BLaER1 treated with 17β-estradiol and CSF1 and Interleukin-3, amounts not matched to agents 10 nM and 100 nM (cell line): Measurements from ENCODE around the gene FFAR1.

ENCODE experiments used
- H3K27ac ChIP-seq, 11 experiments: shearing (Covaris generic); formaldehyde crosslinking; 2 replicates each; pipeline ENCODE4 v1.8.1; 2022
- H3K27me3 ChIP-seq, 11 experiments: shearing (Covaris generic); formaldehyde crosslinking; 2 replicates each; pipeline ENCODE4 v1.8.1; 2022
- H3K36me3 ChIP-seq, 11 experiments: shearing (Covaris generic); formaldehyde crosslinking; 2 replicates each; pipeline ENCODE4 v1.8.1; 2022
- H3K4me1 ChIP-seq, 10 experiments: shearing (Covaris generic); formaldehyde crosslinking; 2 replicates each; pipeline ENCODE4 v1.8.1; 2022
- H3K4me2 ChIP-seq, 11 experiments: shearing (Covaris generic); formaldehyde crosslinking; 2 replicates each; pipeline ENCODE4 v1.8.1; 2022
- H3K4me3 ChIP-seq, 10 experiments: shearing (Covaris generic); formaldehyde crosslinking; 2 replicates each; pipeline ENCODE4 v1.8.1; 2022
- H3K9ac ChIP-seq, 11 experiments: shearing (Covaris generic); formaldehyde crosslinking; 2 replicates each; pipeline ENCODE4 v1.8.1; 2022
- H3K9me3 ChIP-seq, 11 experiments: shearing (Covaris generic); formaldehyde crosslinking; replicated peaks in 1 of 11; 2 replicates each; pipeline ENCODE4 v1.8.1; 2022
- H4K20me1 ChIP-seq, 11 experiments: shearing (Covaris generic); formaldehyde crosslinking; 2 replicates each; pipeline ENCODE4 v1.8.1; 2022
- Cebpa-rat ChIP-seq, 11 experiments: shearing (Covaris generic); IDR thresholded peaks; 2 replicates each; pipeline ENCODE4 v1.8.1; 2022

FFAR1 gene

GRCh38 chr19:35304036-35304435 is 43.7 kb upstream of the FFAR1 start:
- H3K4me1 ChIP-seq = peaks cover 51 to 73% (median 63%) of the 10 kb centered on the region in 10 experiments
- peak overlapping the region; percentile 4 to 88 (median 77); a peak in 21 of 22 replicates for H3K4me2 ChIP-seq

DNA sequence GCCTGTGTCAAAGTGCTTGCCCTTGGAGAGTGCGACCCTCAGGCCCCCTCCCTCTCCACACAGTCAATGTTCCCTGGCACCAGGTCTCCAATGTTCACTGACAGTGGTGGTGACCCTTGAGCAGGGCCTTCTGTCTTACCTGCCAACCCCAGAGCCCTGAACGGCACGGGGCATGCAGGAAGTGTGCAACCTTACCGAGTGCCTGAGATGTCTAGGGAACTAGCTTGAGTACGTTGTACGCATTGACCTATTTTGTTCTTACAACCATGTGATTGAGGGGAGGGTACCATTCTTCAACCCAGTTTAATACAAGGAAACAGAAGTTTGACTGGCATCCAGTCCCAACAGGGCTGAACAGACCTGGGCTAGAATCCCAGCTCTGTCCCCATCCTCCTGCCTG is 42.5 kb upstream of the FFAR1 start:
- Histone ChIP-seq H3K9me3 (no peaks in the 10 kb centered on the region), H3K9ac (peak overlapping the region in 1 of 11 experiments; percentile 48; a peak in 2 of 22 replicates), H3K27ac (peak overlapping the region in 8 of 11 experiments; percentile 46 to 71 (median 56); a peak in 15 of 22 replicates), H3K4me1 (peaks cover 62 to 85% (median 75%) of the 10 kb centered on the region in 10 experiments), H4K20me1 (no peaks in the 10 kb centered on the region), H3K27me3 (no peaks in the 10 kb centered on the region), H3K4me2 (peak overlapping the region; percentile 43 to 88 (median 77)), H3K36me3 (no peaks in the 10 kb centered on the region), H3K4me3 (no peak overlapping the region)
- TF ChIP-seq Cebpa-rat (IDR thresholded peaks at IDR 0.05) = no peak

More at GRCh38 chr19:35304036-35304435, 43.7 kb upstream of the FFAR1 start:
- Histone ChIP-seq H3K9ac (peak overlapping the region in 4 of 11 experiments; percentile 23 to 54 (median 46); a peak in 8 of 22 replicates), H4K20me1 (no peaks in the 10 kb centered on the region), H3K27me3 (no peaks in the 10 kb centered on the region), H3K36me3 (no peaks in the 10 kb centered on the region), H3K27ac (peak overlapping the region in 7 of 11 experiments; percentile 1 to 71 (median 41); a peak in 9 of 22 replicates), H3K9me3 (no peaks in the 10 kb centered on the region), H3K4me3 (no peak overlapping the region)
- TF ChIP-seq Cebpa-rat (IDR thresholded peaks at IDR 0.05) = no peak

GRCh38 chr19:35306473-35307246 is 41.0 kb upstream of the FFAR1 start:
- Histone ChIP-seq H3K4me2 (peak overlapping the region; percentile 71 to 94 (median 83)), H3K27ac (peak overlapping the region in 10 of 11 experiments; percentile 38 to 69 (median 65); a peak in 17 of 22 replicates), H3K36me3 (no peaks in the 10 kb centered on the region), H3K4me1 (peaks cover 77 to 92% (median 88%) of the 10 kb centered on the region in 10 experiments), H3K4me3 (no peak overlapping the region), H3K9ac (peak overlapping the region in 3 of 11 experiments; percentile 38 to 54 (median 43); a peak in 5 of 22 replicates), H4K20me1 (no peaks in the 10 kb centered on the region), H3K9me3 (no peaks in the 10 kb centered on the region), H3K27me3 (no peaks in the 10 kb centered on the region)
- TF ChIP-seq Cebpa-rat (IDR thresholded peaks at IDR 0.05) = no peak

- no peaks in the 10 kb centered on the region for H3K9me3 ChIP-seq
- H3K27me3 ChIP-seq = no peaks in the 10 kb centered on the region
- no peak for TF ChIP-seq Cebpa-rat (IDR thresholded peaks at IDR 0.05)
- H3K27ac ChIP-seq = peak overlapping the region in 10 of 11 experiments; percentile 21 to 69 (median 62); a peak in 20 of 22 replicates
- peaks cover 90 to 99% (median 98%) of the 10 kb centered on the region in 10 experiments for H3K4me1 ChIP-seq
- no peaks in the 10 kb centered on the region for H3K36me3 ChIP-seq
- H4K20me1 ChIP-seq = no peaks in the 10 kb centered on the region
- H3K9ac ChIP-seq = peak overlapping the region in 10 of 11 experiments; percentile 15 to 55 (median 43); a peak in 19 of 22 replicates
- no peak overlapping the region for H3K4me3 ChIP-seq
- peak overlapping the region; percentile 71 to 94 (median 83) for H3K4me2 ChIP-seq
These were observed 39.8 kb upstream of the FFAR1 start for GRCh38 chr19:35307931-35308330.

GRCh38 chr19:35308910-35309309 is 38.8 kb upstream of the FFAR1 start:
- H3K9ac ChIP-seq = peak overlapping the region in 2 of 11 experiments; percentile 69 to 73; a peak in 3 of 22 replicates
- no peaks in the 10 kb centered on the region for H3K36me3 ChIP-seq
- H4K20me1 ChIP-seq = no peaks in the 10 kb centered on the region
- H3K4me3 ChIP-seq = no peak overlapping the region
- TF ChIP-seq Cebpa-rat (IDR thresholded peaks at IDR 0.05) = no peak
- H3K9me3 ChIP-seq = no peaks in the 10 kb centered on the region
- H3K27me3 ChIP-seq = no peaks in the 10 kb centered on the region
- H3K4me2 ChIP-seq = peak overlapping the region; percentile 82 to 97 (median 89); a peak in 21 of 22 replicates
- H3K4me1 ChIP-seq = peaks cover 92 to 99% (median 98%) of the 10 kb centered on the region in 10 experiments
- H3K27ac ChIP-seq = peak overlapping the region in 8 of 11 experiments; percentile 57 to 85 (median 78); a peak in 12 of 22 replicates

DNA sequence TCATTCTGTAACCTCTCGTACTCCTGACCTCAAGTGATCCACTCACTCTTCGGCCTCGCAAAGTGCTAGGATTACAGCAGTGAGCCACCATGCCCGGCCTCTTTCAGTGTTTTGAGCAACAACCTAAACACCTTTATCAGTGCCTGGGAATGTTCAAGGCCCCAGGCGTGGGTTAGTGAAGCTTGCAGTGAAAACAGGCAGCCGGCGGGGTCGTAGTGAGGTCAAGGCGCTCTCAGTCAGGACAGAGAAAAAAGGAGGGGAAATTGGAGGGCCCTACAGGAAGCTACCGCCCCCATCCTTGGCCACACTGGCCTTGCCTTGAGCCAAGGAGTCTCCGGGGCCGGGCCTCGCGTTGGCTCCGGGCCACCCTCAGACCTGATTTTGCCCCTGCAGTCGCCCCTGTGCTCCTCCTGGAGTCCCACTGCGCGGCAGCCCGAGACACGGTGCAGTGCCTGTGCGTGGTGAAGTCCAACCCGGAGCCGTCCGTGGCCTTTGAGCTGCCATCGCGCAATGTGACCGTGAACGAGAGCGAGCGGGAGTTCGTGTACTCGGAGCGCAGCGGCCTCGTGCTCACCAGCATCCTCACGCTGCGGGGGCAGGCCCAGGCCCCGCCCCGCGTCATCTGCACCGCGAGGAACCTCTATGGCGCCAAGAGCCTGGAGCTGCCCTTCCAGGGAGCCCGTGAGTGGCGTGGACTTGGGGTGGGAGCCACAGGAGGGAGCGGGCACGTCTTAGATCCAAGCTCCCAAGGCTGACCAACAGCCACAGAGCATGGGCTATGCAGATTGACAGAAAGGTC is 38.0 kb upstream of the FFAR1 start:
- peak overlapping the region in 10 of 11 experiments; percentile 24 to 73 (median 46); a peak in 17 of 22 replicates for H3K9ac ChIP-seq
- peak overlapping the region in 10 of 11 experiments; percentile 30 to 85 (median 77); a peak in 20 of 22 replicates for H3K27ac ChIP-seq
- TF ChIP-seq Cebpa-rat (IDR thresholded peaks at IDR 0.05) = no peak
- H3K36me3 ChIP-seq = no peaks in the 10 kb centered on the region
- H3K9me3 ChIP-seq = no peaks in the 10 kb centered on the region
- no peaks in the 10 kb centered on the region for H3K27me3 ChIP-seq
- H3K4me1 ChIP-seq = peaks cover 96 to 99% (median 98%) of the 10 kb centered on the region in 10 experiments
- peak overlapping the region; percentile 82 to 97 (median 89) for H3K4me2 ChIP-seq
- no peaks in the 10 kb centered on the region for H4K20me1 ChIP-seq
- H3K4me3 ChIP-seq = peak overlapping the region in 1 of 10 experiments; percentile 28; a peak in 3 of 20 replicates

GRCh38 chr19:35310331-35310730 is 37.4 kb upstream of the FFAR1 start:
- Histone ChIP-seq H3K9ac (peak overlapping the region in 8 of 11 experiments; percentile 24 to 73 (median 58); a peak in 12 of 22 replicates), H3K4me3 (0 out of 20 replicates have a peak overlapping the region, but pooled peaks of 1 of the 10 experiments have one; percentile 28), H3K4me2 (peak overlapping the region; percentile 82 to 97 (median 89)), H3K9me3 (no peaks in the 10 kb centered on the region), H3K27ac (peak overlapping the region in 10 of 11 experiments; percentile 30 to 85 (median 77); a peak in 19 of 22 replicates), H3K4me1 (peaks cover 96 to 99% (median 98%) of the 10 kb centered on the region in 10 experiments), H3K27me3 (no peaks in the 10 kb centered on the region), H4K20me1 (no peaks in the 10 kb centered on the region), H3K36me3 (no peaks in the 10 kb centered on the region)
- peak in 2 of 11 experiments; percentile 57 to 73; a peak in 3 of 22 replicates for TF ChIP-seq Cebpa-rat (IDR thresholded peaks at IDR 0.05)

- Histone ChIP-seq H3K9ac (peak overlapping the region; percentile 7 to 73 (median 67); a peak in 15 of 22 replicates), H4K20me1 (no peaks in the 10 kb centered on the region), H3K27me3 (no peaks in the 10 kb centered on the region), H3K4me2 (peak overlapping the region; percentile 82 to 97 (median 89)), H3K9me3 (no peaks in the 10 kb centered on the region), H3K36me3 (no peaks in the 10 kb centered on the region), H3K4me1 (peaks cover 97 to 99% (median 99%) of the 10 kb centered on the region in 10 experiments), H3K4me3 (no peak overlapping the region), H3K27ac (peak overlapping the region in 10 of 11 experiments; percentile 57 to 85 (median 77); a peak in 19 of 22 replicates)
- no peak for TF ChIP-seq Cebpa-rat (IDR thresholded peaks at IDR 0.05)
These were observed 36.8 kb upstream of the FFAR1 start for GRCh38 chr19:35310811-35311465.
